GM21423 (cell line): ENCODE data around the gene LIPT2.

ENCODE experiments used
- ATAC-seq: cut with Tn5 transposase; IDR thresholded peaks from one replicate; pipeline ENCODE4 v1.9.1; 2021; ENCODE audit warnings: mild to moderate bottlenecking, moderate library complexity; ENCODE audit not compliant: unreplicated experiment

The LIPT2 gene

DNA sequence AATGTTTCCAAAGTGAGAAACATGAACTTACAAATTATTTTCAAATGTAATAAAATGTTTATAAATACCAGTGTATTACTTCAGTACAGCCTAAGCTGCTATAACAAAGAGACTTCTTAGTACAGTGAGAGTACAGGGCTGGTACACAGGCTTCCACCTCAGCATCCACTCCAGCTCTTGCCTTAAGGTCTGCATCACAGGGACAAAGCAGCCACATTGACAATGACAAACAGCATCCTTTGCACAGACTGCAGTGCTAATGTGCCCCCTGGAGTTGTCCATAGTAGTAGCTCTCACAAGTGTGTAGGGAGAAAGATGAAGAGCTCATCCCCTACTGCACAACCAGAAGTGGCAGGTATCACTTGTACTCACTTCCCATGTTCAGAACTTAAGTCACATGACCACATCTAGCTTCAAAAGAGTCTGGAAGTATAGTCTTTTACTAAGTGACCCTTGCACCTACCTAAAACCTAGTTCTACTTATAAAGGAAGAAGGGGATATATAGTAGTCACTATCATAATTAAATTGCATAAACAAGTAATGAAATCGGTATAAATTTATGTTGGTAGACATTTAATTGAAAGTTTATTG, 10.7 kb upstream of the LIPT2 start:
- ATAC-seq, result no peak

- ATAC-seq, result no peak
Observed at GRCh38 chr11:74494916-74495315, 1.4 kb upstream of the LIPT2 start.

DNA sequence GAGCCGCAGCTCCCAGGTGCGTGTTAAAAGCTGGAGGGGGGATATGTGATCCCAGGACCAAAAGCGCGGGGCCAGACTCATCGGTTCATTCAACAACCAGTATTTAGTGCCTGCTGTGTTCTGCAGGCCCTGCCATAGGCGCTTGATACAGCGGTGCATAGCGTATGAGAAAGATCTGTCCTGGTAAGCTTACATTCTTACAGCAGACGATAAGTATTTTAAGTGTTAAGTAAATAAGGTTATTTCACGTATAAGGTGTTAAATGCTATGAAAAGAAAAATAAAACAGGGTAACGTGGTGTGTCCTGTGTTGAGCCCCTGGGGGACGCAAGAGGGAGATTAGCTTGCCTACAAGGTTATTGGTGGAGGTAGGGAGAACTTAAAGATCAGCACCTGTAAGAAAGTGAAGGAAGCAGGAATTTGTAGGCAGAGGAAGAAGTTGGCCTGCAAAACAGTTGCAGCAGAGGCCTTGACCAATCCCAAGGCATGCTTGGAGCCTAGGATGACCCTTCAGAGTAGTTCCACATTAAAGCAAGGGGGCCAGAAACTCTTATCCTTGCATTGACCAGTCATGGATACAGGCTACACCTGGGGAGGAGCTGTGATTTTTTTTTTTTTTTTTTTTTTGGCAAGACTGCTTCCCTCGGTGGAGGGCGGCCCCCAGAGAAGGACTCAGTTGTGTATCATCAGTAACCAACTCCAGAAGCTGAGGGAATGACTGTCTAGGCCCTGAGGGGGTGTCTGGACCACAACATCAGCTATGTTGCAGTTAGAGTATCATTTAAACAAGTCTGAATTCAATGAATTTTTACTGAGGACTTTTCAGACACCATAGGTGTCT, 487 bp upstream of the LIPT2 start:
- no peak for ATAC-seq

DNA sequence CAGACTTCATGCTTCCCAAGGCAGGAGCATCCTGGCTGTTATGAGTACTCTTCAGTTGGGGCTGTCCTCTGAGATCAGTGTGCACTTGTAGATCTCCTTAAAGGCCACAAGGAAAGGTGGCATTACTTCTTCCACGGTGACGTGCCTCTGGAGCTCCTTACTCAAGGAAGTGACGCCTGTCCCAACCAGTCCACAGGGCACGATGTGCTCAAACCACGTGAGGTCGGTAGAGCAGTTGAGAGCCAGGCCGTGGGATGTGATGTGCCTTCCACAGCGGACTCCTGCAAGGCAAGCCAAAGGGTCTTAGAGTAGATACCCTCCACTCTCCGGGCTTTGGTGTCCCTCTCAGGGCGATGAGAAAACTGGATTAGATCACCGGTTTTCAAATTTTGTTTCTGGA, 1.4 kb downstream of the LIPT2 start:
- no peak for ATAC-seq

- no peak for ATAC-seq
Observed at GRCh38 chr11:74490941-74491340, 2.6 kb downstream of the LIPT2 start.

DNA sequence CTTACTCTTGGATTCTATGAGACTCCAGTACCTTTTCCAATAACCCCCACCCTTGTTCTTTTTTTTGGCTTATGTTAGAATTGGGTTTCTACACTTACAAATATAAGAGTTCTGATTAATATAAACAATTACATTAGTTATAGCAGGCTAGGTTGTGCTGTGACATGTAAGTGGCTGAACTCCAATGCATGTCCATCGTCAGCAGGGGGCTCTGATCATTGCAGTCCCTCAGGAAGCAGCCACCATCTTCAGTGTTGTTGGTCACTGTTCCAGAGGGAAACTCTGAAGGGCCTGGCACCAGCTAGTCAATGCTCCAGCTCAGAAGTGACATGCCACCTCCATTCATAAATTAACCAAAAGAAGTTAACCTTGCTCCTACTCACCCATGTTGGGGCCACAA, 5.6 kb downstream of the LIPT2 start:
- ATAC-seq, result no peak

DNA sequence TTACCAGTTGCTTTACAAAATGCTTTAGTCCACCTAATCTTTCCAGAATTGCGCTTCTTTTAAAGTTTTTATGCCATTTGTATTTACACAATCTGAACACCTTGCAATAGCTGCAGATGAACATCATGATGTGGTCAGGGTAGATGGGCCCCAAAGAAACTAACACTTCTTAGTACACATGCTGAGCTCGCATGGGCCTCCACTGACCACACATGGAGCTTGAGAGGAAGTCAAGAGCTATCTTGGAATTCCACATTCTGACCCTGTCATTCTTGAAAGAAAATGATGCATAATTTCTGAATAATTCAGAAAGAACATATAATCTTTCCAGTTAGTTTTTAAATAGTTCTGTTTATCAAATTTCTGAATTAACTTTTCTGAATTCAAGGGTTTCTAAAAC, 7.7 kb downstream of the LIPT2 start:
- ATAC-seq, result no peak

GRCh38 chr11:74480688-74481417, 12.7 kb downstream of the LIPT2 start:
- ATAC-seq, result no peak

DNA sequence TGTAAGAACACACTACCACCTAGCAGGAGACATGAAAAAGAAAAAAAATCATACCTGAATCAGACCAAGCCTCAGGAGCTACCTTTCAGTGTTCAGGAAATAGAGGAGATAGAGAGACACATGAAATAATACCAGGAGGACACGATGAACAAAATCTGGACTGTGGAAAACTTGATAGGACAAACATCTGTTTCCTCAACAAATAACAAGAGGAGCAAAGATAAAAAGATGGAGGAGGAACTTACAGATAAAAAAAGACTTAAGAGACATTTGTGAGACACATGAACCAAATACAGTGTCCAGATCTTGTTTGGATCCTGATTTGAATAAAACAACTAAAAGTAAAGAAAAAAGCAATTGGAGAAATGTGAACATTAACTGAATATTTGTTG, 13.8 kb downstream of the LIPT2 start:
- no peak for ATAC-seq

DNA sequence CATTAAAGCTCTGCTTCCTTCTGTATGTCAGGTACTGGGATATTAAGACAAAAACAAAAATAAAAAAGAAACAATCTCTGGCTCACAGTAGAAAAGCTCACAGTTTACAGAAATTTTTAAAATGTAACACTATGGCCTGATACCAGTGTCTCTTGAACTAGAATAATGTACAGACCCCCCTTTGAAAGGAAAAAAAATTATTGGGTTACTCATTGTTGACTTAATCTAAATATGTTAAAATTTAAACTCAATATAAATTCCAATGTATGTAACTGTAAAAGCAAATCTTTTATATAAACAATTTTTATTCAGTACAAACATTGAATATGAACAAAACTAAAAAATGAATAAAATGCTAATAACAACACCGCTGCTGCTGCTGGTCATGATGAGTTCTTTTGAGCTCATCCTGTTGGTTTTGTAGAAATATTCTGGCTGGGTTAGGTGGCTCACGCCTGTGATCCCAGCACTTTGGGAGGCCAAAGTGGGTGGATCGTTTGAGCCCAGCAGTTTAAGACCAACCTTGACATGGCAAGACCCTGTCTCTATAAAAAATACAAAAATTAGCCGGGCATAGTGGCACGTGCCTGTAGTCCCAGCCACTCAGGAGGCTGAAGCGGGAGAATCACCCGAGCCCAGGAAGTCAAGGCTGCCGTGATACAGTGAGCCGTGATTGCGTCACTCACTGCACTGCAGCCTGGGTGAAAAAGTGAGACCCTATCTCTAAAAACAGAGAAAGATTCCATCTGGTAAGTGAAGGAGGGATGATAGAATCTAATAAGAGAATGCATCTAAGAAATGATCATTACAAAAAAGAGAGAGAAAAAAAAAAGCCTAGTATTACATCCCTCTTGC, 14.4 kb downstream of the LIPT2 start:
- ATAC-seq, result no peak

- ATAC-seq, result no peak
Observed at GRCh38 chr11:74476536-74476935, 17.0 kb downstream of the LIPT2 start.

DNA sequence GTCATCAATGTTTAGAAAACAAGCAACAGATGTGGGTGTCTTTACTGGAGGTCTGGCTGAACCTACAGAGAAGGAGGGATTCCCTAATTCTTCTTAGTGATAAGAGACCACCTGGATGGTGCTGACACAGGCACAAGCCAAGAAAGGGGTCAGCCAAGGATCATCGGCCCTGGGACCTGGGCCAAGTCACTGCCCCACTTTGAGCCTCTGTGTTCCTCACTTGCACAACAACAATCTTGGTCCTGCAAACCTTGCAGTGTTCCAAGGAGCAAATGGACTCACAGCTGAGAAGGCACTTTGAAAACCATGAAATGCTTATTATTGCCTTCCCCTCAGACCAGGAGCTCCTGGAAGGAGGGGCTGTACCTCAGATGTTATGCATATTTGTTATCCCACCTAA, 19.2 kb downstream of the LIPT2 start:
- no peak for ATAC-seq

GRCh38 chr11:74473382-74474173, 19.9 kb downstream of the LIPT2 start:
- no peak for ATAC-seq

GRCh38 chr11:74471668-74472429, 21.7 kb downstream of the LIPT2 start:
- ATAC-seq, result no peak

GRCh38 chr11:74471037-74471436, 22.5 kb downstream of the LIPT2 start:
- ATAC-seq, result no peak

DNA sequence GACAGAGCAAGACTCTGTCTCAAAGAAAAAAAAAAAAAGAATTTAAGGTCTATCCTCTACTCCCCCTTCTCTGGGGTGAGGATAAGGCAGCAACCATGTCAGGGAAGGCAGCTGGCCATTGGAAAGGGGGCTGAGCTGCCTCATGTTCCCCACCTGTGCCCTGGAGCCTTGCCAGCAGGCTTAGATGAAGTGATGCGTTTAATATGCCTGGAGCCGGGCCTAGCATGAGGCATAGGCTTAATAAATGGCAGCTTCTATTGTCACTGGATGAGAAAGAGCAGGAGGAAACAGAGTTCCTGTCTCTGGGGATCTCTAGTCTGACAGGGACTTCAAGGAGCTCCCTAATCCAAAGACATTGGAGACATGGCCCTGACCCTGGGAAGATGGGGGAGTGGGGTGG, 23.0 kb downstream of the LIPT2 start:
- no peak for ATAC-seq

DNA sequence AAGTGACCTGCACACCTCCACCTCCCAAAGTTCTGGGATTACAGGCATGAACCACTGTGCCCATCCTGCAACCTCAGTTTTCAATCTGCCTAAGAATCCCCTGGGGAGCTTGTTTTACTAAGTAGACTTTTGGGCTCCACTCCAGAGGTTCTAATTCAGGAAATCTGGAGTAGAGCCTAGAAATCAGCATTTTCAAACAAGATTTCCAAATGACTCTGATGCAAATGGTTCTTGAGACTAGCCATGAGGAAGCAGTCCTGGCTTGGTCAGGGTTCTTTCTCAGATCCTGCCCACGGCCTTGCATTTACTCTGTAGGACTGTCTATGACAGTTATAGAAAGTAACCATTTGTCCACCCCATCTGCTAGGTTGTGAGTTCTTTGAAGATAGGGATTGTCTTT, 24.6 kb downstream of the LIPT2 start:
- ATAC-seq, result no peak

- no peak for ATAC-seq
Observed at GRCh38 chr11:74468521-74468920, 25.0 kb downstream of the LIPT2 start.

- ATAC-seq, result no peak
Observed at GRCh38 chr11:74468058-74468457, 25.5 kb downstream of the LIPT2 start.
